K562 (cell line): ENCODE measurements around the gene CHCHD5. TPM values are rescaled to one million over a fixed set of nuclear protein-coding genes. Genes with fewer than 3 reads are reported as not detected.

Experiments used
- ATF7 ChIP-seq: fragments of 450-650 bp; IDR thresholded peaks from 2 replicates; pipeline ENCODE4 v1.7.1; 2014; ENCODE audit warnings: mild to moderate bottlenecking, moderate library complexity
- DMBX1 ChIP-seq: fragments of 250-450 bp; sonication (Bioruptor Pico); IDR thresholded peaks from 2 replicates; pipeline ENCODE4 v1.8.0; 2022; ENCODE audit warnings: inconsistent platforms, mild to moderate bottlenecking, moderate library complexity, borderline replicate concordance
- ETS2 ChIP-seq: IDR thresholded peaks from 2 replicates; pipeline ENCODE4 v1.6.1; 2016; ENCODE audit warnings: borderline replicate concordance, missing genetic modification characterization, mild to moderate bottlenecking, moderate library complexity, missing compliant biosample characterization; ENCODE audit not compliant: poor library complexity, severe bottlenecking
- MCM7 ChIP-seq, 2 experiments: fragments of 450-650 bp; IDR thresholded peaks; 2 replicates each; pipeline ENCODE4 v1.6.1; 2016 to 2018
- NR1H2 ChIP-seq: sonication (generic); formaldehyde crosslinking; IDR thresholded peaks from 2 replicates; pipeline ENCODE4 v1.4.0; 2020; ENCODE audit warnings: mild to moderate bottlenecking, missing genetic modification reagents
- NR4A1 ChIP-seq, 2 experiments: fragments of 250-450 bp in 1 of 2; fragments of 450-650 bp in 1 of 2; sonication (Bioruptor Pico) in 1 of 2; IDR thresholded peaks; 2 replicates each; pipeline versions ENCODE4 v1.4.0 to v1.6.1; 2016 to 2020; ENCODE audit warnings: mild to moderate bottlenecking in 2 of 2, missing compliant biosample characterization in 1 of 2, missing genetic modification characterization in 1 of 2, moderate library complexity in 1 of 2
- ZNF23 ChIP-seq: fragments of 250-450 bp; sonication (Bioruptor Pico); IDR thresholded peaks from 2 replicates; pipeline ENCODE4 v1.4.0; 2020; ENCODE audit warnings: mild to moderate bottlenecking
- polyA plus RNA-seq, 8 experiments: library from polyadenylated mRNA; depleted of rRNA in 4 of 8; stranded (reverse) in 5 of 8; unstranded in 3 of 8; fragments of >200 nt; fragmentation: Nextera tagmentation in 2 of 8; fragmentation: Illumina TruSeq in 1 of 8; extraction: Ambion mirVana in 2 of 8; extraction: Trizol in 1 of 8; gene quantifications; 2 replicates each; pipeline versions ENCODE4 v1.2.1 to v1.2.3, GENCODE V29; 2011 to 2014; ENCODE audit warnings: inconsistent platforms in 1 of 8, missing spikeins in 1 of 8
- total RNA-seq, 7 experiments: library from RNA; depleted of rRNA in 6 of 7; stranded (reverse); fragments of >200 nt in 6 of 7; fragmentation: Illumina TruSeq in 2 of 7; extraction: Trizol in 2 of 7; gene quantifications; 2 replicates each; pipeline versions ENCODE4 v1.2.1 to v1.2.3, GENCODE V29; 2011 to 2021; ENCODE audit warnings: low replicate concordance in 1 of 7
- TF ChIP-seq, protein P1 (sequence below): fragments of 450-650 bp; IDR thresholded peaks from 2 replicates; pipeline ENCODE4 v1.6.1; 2017; ENCODE audit warnings: antibody characterized with exemption, mild to moderate bottlenecking
- TF ChIP-seq, protein P2 (sequence below): fragments of 250-450 bp; sonication (Bioruptor Pico); IDR thresholded peaks from 2 replicates; pipeline ENCODE4 v1.8.0; 2022; ENCODE audit warnings: inconsistent platforms, mild to moderate bottlenecking, moderate library complexity, borderline replicate concordance

Gene CHCHD5
- total and polyA plus RNA-seq, 9 of the 15 experiments (the other 6 are each of a cell fraction or from before 2014, with no cell fraction given), result 7.4 to 79.3 (median 33.4) TPM

DNA sequence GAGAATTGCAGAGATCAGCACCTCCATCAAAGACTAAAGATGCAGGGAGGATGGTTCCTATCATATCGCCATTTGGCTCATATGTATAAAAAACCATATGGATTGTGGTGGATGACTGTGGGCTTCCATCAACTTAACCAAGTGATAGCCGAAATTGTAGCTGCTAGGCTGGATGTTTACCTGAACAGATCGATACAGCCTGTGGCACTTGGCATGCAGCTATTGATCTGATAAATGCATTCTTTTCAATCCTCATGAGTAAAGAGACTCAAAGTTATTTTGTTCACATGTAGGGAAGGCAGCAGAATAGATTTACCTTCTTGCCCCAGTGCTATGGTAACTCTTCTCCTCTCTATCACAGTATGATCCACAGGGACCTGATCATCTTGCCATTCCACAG is 18.5 kb downstream of the CHCHD5 start (continued):
- TF ChIP-seq ZNF23 (no peak), NR4A1 (CRISPR knock-in tag; IDR thresholded peaks at IDR 0.05) (no peak), NR4A1 (tag; IDR thresholded peaks at IDR 0.05) (no peak), NR1H2 (no peak), ETS2 (tag) (no peak), ATF7 (no peak), MCM7 (IDR thresholded peaks at IDR 0.05) (no peak), DMBX1 (no peak)
- TF ChIP-seq, protein P1, sequence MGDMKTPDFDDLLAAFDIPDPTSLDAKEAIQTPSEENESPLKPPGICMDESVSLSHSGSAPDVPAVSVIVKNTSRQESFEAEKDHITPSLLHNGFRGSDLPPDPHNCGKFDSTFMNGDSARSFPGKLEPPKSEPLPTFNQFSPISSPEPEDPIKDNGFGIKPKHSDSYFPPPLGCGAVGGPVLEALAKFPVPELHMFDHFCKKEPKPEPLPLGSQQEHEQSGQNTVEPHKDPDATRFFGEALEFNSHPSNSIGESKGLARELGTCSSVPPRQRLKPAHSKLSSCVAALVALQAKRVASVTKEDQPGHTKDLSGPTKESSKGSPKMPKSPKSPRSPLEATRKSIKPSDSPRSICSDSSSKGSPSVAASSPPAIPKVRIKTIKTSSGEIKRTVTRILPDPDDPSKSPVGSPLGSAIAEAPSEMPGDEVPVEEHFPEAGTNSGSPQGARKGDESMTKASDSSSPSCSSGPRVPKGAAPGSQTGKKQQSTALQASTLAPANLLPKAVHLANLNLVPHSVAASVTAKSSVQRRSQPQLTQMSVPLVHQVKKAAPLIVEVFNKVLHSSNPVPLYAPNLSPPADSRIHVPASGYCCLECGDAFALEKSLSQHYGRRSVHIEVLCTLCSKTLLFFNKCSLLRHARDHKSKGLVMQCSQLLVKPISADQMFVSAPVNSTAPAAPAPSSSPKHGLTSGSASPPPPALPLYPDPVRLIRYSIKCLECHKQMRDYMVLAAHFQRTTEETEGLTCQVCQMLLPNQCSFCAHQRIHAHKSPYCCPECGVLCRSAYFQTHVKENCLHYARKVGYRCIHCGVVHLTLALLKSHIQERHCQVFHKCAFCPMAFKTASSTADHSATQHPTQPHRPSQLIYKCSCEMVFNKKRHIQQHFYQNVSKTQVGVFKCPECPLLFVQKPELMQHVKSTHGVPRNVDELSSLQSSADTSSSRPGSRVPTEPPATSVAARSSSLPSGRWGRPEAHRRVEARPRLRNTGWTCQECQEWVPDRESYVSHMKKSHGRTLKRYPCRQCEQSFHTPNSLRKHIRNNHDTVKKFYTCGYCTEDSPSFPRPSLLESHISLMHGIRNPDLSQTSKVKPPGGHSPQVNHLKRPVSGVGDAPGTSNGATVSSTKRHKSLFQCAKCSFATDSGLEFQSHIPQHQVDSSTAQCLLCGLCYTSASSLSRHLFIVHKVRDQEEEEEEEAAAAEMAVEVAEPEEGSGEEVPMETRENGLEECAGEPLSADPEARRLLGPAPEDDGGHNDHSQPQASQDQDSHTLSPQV, result no peak
- TF ChIP-seq, protein P2, sequence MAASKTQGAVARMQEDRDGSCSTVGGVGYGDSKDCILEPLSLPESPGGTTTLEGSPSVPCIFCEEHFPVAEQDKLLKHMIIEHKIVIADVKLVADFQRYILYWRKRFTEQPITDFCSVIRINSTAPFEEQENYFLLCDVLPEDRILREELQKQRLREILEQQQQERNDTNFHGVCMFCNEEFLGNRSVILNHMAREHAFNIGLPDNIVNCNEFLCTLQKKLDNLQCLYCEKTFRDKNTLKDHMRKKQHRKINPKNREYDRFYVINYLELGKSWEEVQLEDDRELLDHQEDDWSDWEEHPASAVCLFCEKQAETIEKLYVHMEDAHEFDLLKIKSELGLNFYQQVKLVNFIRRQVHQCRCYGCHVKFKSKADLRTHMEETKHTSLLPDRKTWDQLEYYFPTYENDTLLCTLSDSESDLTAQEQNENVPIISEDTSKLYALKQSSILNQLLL (CRISPR knock-in tag), result no peak
